ENCODE results near the gene WDR93.

The WDR93 gene

GRCh38 chr15:89672221-89673164, 18.1 kb upstream of the WDR93 start:
- peak; percentile 46 for ATAC-seq

GRCh38 chr15:89673165-89673512, 17.5 kb upstream of the WDR93 start:
- peak; percentile 75 for ATAC-seq
- TF ChIP-seq ESRRG (CRISPR knock-in tag; IDR thresholded peaks at IDR 0.05) = no peak
- no peak for TF ChIP-seq CREB5 (CRISPR knock-in tag; IDR thresholded peaks at IDR 0.05; ENCODE audit: low read depth)
- TF ChIP-seq ARNTL (CRISPR knock-in tag; IDR thresholded peaks at IDR 0.05; ENCODE audit: borderline replicate concordance, low read depth) = no peak
- no peak for TF ChIP-seq BACH2 (CRISPR knock-in tag; IDR thresholded peaks at IDR 0.05; ENCODE audit: borderline replicate concordance)
- TF ChIP-seq ZNF565 (CRISPR knock-in tag; conservative IDR thresholded peaks at IDR 0.05; ENCODE audit: low read depth) = no peak
- TF ChIP-seq TSHZ2 (CRISPR knock-in tag; IDR thresholded peaks at IDR 0.05) = no peak
- TF ChIP-seq TOX (CRISPR knock-in tag; IDR thresholded peaks at IDR 0.05; ENCODE audit: borderline replicate concordance) = no peak
- TF ChIP-seq ZFP30 (CRISPR knock-in tag; IDR thresholded peaks at IDR 0.05) = no peak
- no peak for TF ChIP-seq CSDC2 (CRISPR knock-in tag; IDR thresholded peaks at IDR 0.05)
- no peak for TF ChIP-seq ISL1 (CRISPR knock-in tag; IDR thresholded peaks at IDR 0.05)
- no peak for TF ChIP-seq GLIS3 (CRISPR knock-in tag; IDR thresholded peaks at IDR 0.05)
- no peak for TF ChIP-seq SNAI2 (CRISPR knock-in tag; IDR thresholded peaks at IDR 0.05)
- TF ChIP-seq RARB (CRISPR knock-in tag; IDR thresholded peaks at IDR 0.05) = no peak
- no peak for TF ChIP-seq TCF4 (CRISPR knock-in tag; IDR thresholded peaks at IDR 0.05; ENCODE audit: borderline replicate concordance)
- no peak for TF ChIP-seq ZNF8 (CRISPR knock-in tag; IDR thresholded peaks at IDR 0.05)

More at GRCh38 chr15:89672221-89673164, 18.1 kb upstream of the WDR93 start:
- no peak for TF ChIP-seq SNAI2 (CRISPR knock-in tag; IDR thresholded peaks at IDR 0.05)
- TF ChIP-seq POU6F1 (CRISPR knock-in tag; IDR thresholded peaks at IDR 0.05; ENCODE audit: borderline replicate concordance, low read depth) = no peak
- no peak for TF ChIP-seq PPARA (CRISPR knock-in tag; IDR thresholded peaks at IDR 0.05; ENCODE audit: borderline replicate concordance)
- TF ChIP-seq RARB (CRISPR knock-in tag; IDR thresholded peaks at IDR 0.05) = no peak
- no peak for TF ChIP-seq TSHZ2 (CRISPR knock-in tag; IDR thresholded peaks at IDR 0.05)
- TF ChIP-seq ARNTL (CRISPR knock-in tag; IDR thresholded peaks at IDR 0.05; ENCODE audit: borderline replicate concordance, low read depth) = no peak
- no peak for TF ChIP-seq ZNF565 (CRISPR knock-in tag; conservative IDR thresholded peaks at IDR 0.05; ENCODE audit: low read depth)
- no peak for TF ChIP-seq GLIS3 (CRISPR knock-in tag; IDR thresholded peaks at IDR 0.05)
- TF ChIP-seq OSR1 (CRISPR knock-in tag; IDR thresholded peaks at IDR 0.05) = no peak
- no peak for TF ChIP-seq ZFP30 (CRISPR knock-in tag; IDR thresholded peaks at IDR 0.05)
- no peak for TF ChIP-seq BACH2 (CRISPR knock-in tag; IDR thresholded peaks at IDR 0.05; ENCODE audit: borderline replicate concordance)
- TF ChIP-seq ZNF70 (CRISPR knock-in tag; IDR thresholded peaks at IDR 0.05) = no peak

GRCh38 chr15:89674526-89674925, 16.1 kb upstream of the WDR93 start:
- ATAC-seq = no peak
- TF ChIP-seq BACH2 (CRISPR knock-in tag; IDR thresholded peaks at IDR 0.05; ENCODE audit: borderline replicate concordance) (no peak), ZFP3 (CRISPR knock-in tag; IDR thresholded peaks at IDR 0.05) (no peak), ZC3H10 (CRISPR knock-in tag; IDR thresholded peaks at IDR 0.05) (no peak), ZNF70 (CRISPR knock-in tag; IDR thresholded peaks at IDR 0.05) (no peak), ZNF8 (CRISPR knock-in tag; IDR thresholded peaks at IDR 0.05) (no peak), RARB (CRISPR knock-in tag; IDR thresholded peaks at IDR 0.05) (no peak), ZFP30 (CRISPR knock-in tag; IDR thresholded peaks at IDR 0.05) (no peak), OSR1 (CRISPR knock-in tag; IDR thresholded peaks at IDR 0.05) (no peak), SNAI2 (CRISPR knock-in tag; IDR thresholded peaks at IDR 0.05) (no peak), PATZ1 (CRISPR knock-in tag; IDR thresholded peaks at IDR 0.05; ENCODE audit: borderline replicate concordance) (no peak), ZNF565 (CRISPR knock-in tag; conservative IDR thresholded peaks at IDR 0.05; ENCODE audit: low read depth) (no peak), TSHZ2 (CRISPR knock-in tag; IDR thresholded peaks at IDR 0.05) (no peak), TCF4 (CRISPR knock-in tag; IDR thresholded peaks at IDR 0.05; ENCODE audit: borderline replicate concordance) (no peak)

Measured in SK-N-SH treated with all-trans-retinoic acid at 6 μM for 48 hours (cell line).